Kidney epithelial cell (primary cell): Measurements from ENCODE around the gene ABCC5. TPM values are rescaled to one million over a fixed set of nuclear protein-coding genes. Genes with fewer than 3 reads are reported as not detected.

ENCODE experiments used
- DNase-seq: peaks from one replicate; pipeline ENCODE4 v3.0.0-alpha.2; 2010; ENCODE audit warnings: low read depth
- H3K27me3 ChIP-seq: 2 replicates; pipeline ENCODE4 v1.6.0; 2011; ENCODE audit warnings: low read length; ENCODE audit not compliant: control insufficient read depth, insufficient read depth
- H3K36me3 ChIP-seq: 2 replicates; pipeline ENCODE4 v1.5.1; 2011; ENCODE audit warnings: low read length; ENCODE audit not compliant: control insufficient read depth, insufficient read depth
- H3K4me3 ChIP-seq: 2 replicates; pipeline ENCODE4 v1.5.1; 2011; ENCODE audit warnings: low read depth, mild to moderate bottlenecking, control low read depth, low read length
- total RNA-seq: library from RNA; depleted of rRNA; stranded (reverse); fragments of >200 nt; gene quantifications from 2 replicates; pipeline ENCODE4 v1.2.3, GENCODE V29; 2015
- TF ChIP-seq, protein P1 (sequence below): IDR thresholded peaks from 2 replicates; pipeline ENCODE4 v1.5.1; 2011; ENCODE audit warnings: mild to moderate bottlenecking, moderate library complexity, low read length, control low read depth, inconsistent platforms; ENCODE audit not compliant: insufficient read depth, poor library complexity, severe bottlenecking

Gene ABCC5
- total RNA-seq, 1 donor from 2014 or later = 9.1 TPM

GRCh38 chr3:183907911-183908331 lies 109.8 kb downstream of the ABCC5 start:
- H3K36me3 ChIP-seq = no peaks in the 10 kb centered on the region
- H3K4me3 ChIP-seq = no peak overlapping the region
- H3K27me3 ChIP-seq = peaks cover 10% of the 10 kb centered on the region
- TF ChIP-seq, protein P1, sequence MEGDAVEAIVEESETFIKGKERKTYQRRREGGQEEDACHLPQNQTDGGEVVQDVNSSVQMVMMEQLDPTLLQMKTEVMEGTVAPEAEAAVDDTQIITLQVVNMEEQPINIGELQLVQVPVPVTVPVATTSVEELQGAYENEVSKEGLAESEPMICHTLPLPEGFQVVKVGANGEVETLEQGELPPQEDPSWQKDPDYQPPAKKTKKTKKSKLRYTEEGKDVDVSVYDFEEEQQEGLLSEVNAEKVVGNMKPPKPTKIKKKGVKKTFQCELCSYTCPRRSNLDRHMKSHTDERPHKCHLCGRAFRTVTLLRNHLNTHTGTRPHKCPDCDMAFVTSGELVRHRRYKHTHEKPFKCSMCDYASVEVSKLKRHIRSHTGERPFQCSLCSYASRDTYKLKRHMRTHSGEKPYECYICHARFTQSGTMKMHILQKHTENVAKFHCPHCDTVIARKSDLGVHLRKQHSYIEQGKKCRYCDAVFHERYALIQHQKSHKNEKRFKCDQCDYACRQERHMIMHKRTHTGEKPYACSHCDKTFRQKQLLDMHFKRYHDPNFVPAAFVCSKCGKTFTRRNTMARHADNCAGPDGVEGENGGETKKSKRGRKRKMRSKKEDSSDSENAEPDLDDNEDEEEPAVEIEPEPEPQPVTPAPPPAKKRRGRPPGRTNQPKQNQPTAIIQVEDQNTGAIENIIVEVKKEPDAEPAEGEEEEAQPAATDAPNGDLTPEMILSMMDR = no peak
- DNase-seq = no peak

DNA sequence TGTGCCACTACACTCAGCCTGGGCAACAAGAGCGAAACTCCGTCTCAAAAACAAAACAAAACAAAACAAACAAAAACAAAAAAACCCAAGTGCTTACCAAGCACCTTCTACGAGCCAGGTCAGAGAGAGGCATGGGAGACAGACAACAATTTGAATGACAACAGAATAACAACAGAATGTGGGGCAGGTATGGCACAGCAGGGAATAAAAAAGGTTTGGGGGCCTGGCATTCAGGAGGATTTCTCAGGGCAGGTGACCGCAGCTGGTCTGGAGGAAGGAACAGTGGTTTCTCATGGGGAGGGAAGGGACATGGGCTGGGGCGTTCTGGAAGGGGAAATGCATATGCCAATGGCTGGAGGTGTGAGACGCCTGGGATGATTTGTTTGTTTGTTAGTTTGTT lies 110.5 kb downstream of the ABCC5 start:
- no peak overlapping the region for H3K4me3 ChIP-seq
- H3K36me3 ChIP-seq = no peaks in the 10 kb centered on the region
- TF ChIP-seq, protein P1 = no peak
- peaks cover 10% of the 10 kb centered on the region for H3K27me3 ChIP-seq
- no peak for DNase-seq

DNA sequence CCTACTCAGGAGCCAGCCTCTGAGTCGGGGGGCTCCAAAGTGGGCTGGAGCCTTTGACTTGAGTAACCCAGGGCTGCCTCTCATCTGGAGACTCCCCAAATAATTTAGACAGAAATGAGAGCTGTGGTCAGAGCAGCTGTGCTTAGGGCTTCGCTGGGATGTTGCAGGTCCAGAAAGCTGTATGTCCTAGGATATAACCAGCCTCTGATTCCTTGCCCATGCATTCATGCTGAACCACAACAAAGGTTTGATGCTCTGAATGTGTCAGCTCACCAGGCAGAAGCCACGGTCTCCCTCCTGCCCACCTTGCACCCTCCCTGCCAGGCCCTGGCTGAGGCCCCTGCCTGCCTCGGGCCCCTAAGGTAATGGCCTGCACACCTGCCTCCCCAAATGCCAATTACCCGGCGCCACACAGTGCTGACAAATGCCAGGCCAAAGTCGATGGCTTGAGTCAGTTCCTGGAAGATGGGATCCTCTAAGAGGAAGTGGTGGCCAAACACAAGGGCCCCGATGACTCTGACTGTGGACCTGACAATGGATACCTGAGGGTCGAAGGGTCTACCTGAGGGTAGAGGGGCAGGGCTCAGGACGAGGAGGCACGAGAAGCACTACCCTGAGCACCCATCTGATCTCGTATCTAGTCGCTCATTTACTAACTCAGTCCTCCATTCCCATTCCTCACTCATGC lies 111.3 kb downstream of the ABCC5 start:
- DNase-seq = no peak
- TF ChIP-seq, protein P1 = no peak
- Histone ChIP-seq H3K4me3 (no peak overlapping the region), H3K36me3 (no peaks in the 10 kb centered on the region), H3K27me3 (peaks cover 10% of the 10 kb centered on the region)

DNA sequence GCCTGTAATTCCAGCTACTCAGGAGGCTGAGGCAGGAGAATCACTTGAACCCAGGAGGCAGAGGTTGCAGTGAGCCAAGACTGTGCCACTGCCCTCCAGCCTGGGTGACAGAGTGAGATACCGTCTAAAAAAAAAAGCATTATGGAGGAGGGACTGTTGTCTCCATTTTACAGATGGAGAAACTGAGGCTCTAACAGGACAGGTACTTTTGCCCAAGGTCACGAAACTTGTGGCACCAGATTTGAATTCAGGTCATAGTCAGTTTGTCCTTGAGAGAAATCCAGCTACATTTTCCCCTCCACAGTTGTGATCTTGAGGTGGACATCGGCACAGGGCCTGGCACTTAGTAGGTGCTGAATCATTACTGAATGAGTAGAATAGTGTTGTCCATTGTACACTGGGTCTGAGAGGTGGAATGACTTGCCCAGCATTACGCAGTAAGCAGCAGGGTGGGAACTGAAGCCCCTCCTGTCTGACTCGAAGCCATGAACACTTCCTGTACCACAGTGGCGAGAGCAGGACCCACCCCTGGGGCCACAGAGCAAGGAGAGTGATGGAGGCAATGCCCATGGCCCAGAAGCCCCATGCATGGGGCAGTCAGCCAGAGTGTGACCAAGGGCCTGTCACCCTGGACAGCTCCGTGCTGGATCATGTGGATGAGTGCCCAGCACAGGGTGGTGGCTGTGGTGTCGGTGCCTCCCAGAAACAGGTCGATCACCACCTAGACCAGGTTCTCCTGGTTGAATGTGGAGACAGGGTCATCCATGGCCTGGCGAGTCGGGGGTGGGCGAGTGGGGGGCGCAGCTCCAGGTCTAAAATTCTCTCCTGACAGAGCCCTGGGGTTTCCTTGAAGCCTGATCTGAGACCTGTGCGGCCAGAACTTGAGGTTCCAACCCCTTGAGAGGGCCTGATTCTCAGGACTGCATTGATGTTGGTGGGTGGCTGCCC lies 112.6 kb downstream of the ABCC5 start:
- Histone ChIP-seq H3K36me3 (no peaks in the 10 kb centered on the region), H3K27me3 (peaks cover under 1% of the 10 kb centered on the region), H3K4me3 (no peak overlapping the region)
- no peak for DNase-seq
- TF ChIP-seq, protein P1 = no peak

GRCh38 chr3:183898028-183898431 lies 119.7 kb downstream of the ABCC5 start:
- peaks cover 2% of the 10 kb centered on the region for H3K27me3 ChIP-seq
- TF ChIP-seq, protein P1 = no peak
- H3K36me3 ChIP-seq = no peaks in the 10 kb centered on the region
- no peak for DNase-seq
- H3K4me3 ChIP-seq = no peak overlapping the region
